CD14-positive monocyte (primary cell): Measurements from ENCODE around the gene SH3BP5L. TPM values are rescaled to one million over a fixed set of nuclear protein-coding genes. Genes with fewer than 3 reads are reported as not detected.
"Not testable (repeated sequence)": the region's sequence is repeated elsewhere in the genome, so short reads cannot be mapped to it uniquely, and the experiment has no call there.

ENCODE experiments used
- DNase-seq, 3 donors: peaks; one replicate each; pipeline ENCODE4 v3.0.0-alpha.2; 2011 to 2022
- H2AFZ ChIP-seq: 2 replicates; pipeline ENCODE4 v1.6.0; 2012; ENCODE audit warnings: mild to moderate bottlenecking, low read depth, low read length, inconsistent platforms; ENCODE audit not compliant: insufficient read depth, poor library complexity, severe bottlenecking
- H3K27ac ChIP-seq, 2 donors: 1 replicate in 1 of 2; 2 replicates in 1 of 2; pipeline ENCODE4 v1.5.1; 2012 to 2013; ENCODE audit warnings: low read length in 2 of 2, control low read depth in 1 of 2, inconsistent platforms in 1 of 2, low read depth in 1 of 2, mild to moderate bottlenecking in 1 of 2
- H3K27me3 ChIP-seq, 2 donors: one replicate each; pipeline versions ENCODE4 v1.6.0 to v1.6.1; 2011 to 2013; ENCODE audit warnings: low read length in 2 of 2; ENCODE audit not compliant: control insufficient read depth in 2 of 2, insufficient read depth in 2 of 2
- H3K36me3 ChIP-seq, 2 donors: replicated peaks in 1 of 2; 1 replicate in 1 of 2; 2 replicates in 1 of 2; pipeline versions ENCODE4 v1.5.1 to v1.6.1; 2012 to 2013; ENCODE audit warnings: low read length in 2 of 2, control low read depth in 1 of 2, inconsistent platforms in 1 of 2, mild to moderate bottlenecking in 1 of 2; ENCODE audit not compliant: insufficient read depth in 2 of 2, control insufficient read depth in 1 of 2
- H3K4me1 ChIP-seq, 2 donors: 1 replicate in 1 of 2; 2 replicates in 1 of 2; pipeline versions ENCODE4 v1.5.1 to v1.6.1; 2012 to 2013; ENCODE audit warnings: low read length in 2 of 2, control low read depth in 1 of 2, inconsistent platforms in 1 of 2, mild to moderate bottlenecking in 1 of 2, moderate library complexity in 1 of 2; ENCODE audit not compliant: insufficient read depth in 2 of 2, control insufficient read depth in 1 of 2
- H3K4me2 ChIP-seq: replicated peaks from 2 replicates; pipeline ENCODE3; 2012; ENCODE audit warnings: low read length, moderate library complexity, mild to moderate bottlenecking; ENCODE audit not compliant: poor library complexity, severe bottlenecking; ENCODE audit errors: extremely low read depth
- H3K4me3 ChIP-seq, 3 experiments: fragments of 200-600 bp in 1 of 3; sonication (generic) in 1 of 3; replicated peaks in 1 of 3; 1 replicate in 2 of 3; 2 replicates in 1 of 3; pipeline ENCODE4 v1.5.1; 2011 to 2013; ENCODE audit warnings: low read length in 3 of 3, mild to moderate bottlenecking in 3 of 3, control low read depth in 2 of 3, low read depth in 2 of 3, inconsistent platforms in 1 of 3, moderate library complexity in 1 of 3
- H3K79me2 ChIP-seq: 2 replicates; pipeline ENCODE4 v1.6.0; 2012; ENCODE audit warnings: mild to moderate bottlenecking, control low read depth, inconsistent platforms, low read length, moderate library complexity; ENCODE audit not compliant: insufficient read depth
- H3K9ac ChIP-seq: 2 replicates; pipeline ENCODE4 v1.6.0; 2017; ENCODE audit warnings: low read length, mild to moderate bottlenecking; ENCODE audit not compliant: insufficient read depth, poor library complexity, severe bottlenecking
- H3K9me3 ChIP-seq, 2 donors: replicated peaks in 1 of 2; 1 replicate in 1 of 2; 2 replicates in 1 of 2; pipeline versions ENCODE4 v1.5.1 to v1.6.1; 2012 to 2013; ENCODE audit warnings: low read length in 2 of 2, control low read depth in 1 of 2; ENCODE audit not compliant: control insufficient read depth in 1 of 2, insufficient read depth in 1 of 2
- H4K20me1 ChIP-seq: 2 replicates; pipeline ENCODE4 v1.6.0; 2012; ENCODE audit warnings: mild to moderate bottlenecking, low read length, control low read depth, moderate library complexity; ENCODE audit not compliant: insufficient read depth
- H3K27ac Mint-ChIP-seq, 7 donors: one replicate each; pipeline ENCODE4 v1.8.0; 2020; ENCODE audit warnings: mild to moderate bottlenecking in 7 of 7, mixed read lengths in 7 of 7, moderate library complexity in 6 of 7, inconsistent platforms in 2 of 7
- H3K27me3 Mint-ChIP-seq, 3 donors: one replicate each; pipeline ENCODE4 v1.8.0; 2021 to 2022; ENCODE audit warnings: low read depth in 3 of 3, mild to moderate bottlenecking in 3 of 3, mixed read lengths in 3 of 3, moderate library complexity in 3 of 3, inconsistent platforms in 1 of 3
- H3K36me3 Mint-ChIP-seq, 2 donors: one replicate each; pipeline ENCODE4 v1.8.0; 2020; ENCODE audit warnings: mixed read lengths in 2 of 2, inconsistent platforms in 1 of 2, mild to moderate bottlenecking in 1 of 2
- H3K4me1 Mint-ChIP-seq: one replicate; pipeline ENCODE4 v1.8.0; 2020; ENCODE audit warnings: mild to moderate bottlenecking, mixed read lengths
- H3K4me3 Mint-ChIP-seq, 2 donors: one replicate each; pipeline ENCODE4 v1.8.0; 2020; ENCODE audit warnings: mild to moderate bottlenecking in 2 of 2, mixed read lengths in 2 of 2, moderate library complexity in 1 of 2
- H3K9me3 Mint-ChIP-seq, 7 donors: one replicate each; pipeline ENCODE4 v1.8.0; 2020 to 2022; ENCODE audit warnings: mixed read lengths in 7 of 7, mild to moderate bottlenecking in 6 of 7, moderate library complexity in 6 of 7, inconsistent platforms in 2 of 7
- CTCF ChIP-seq: fragments of 200-600 bp; IDR thresholded peaks from one replicate; pipeline ENCODE4 v1.8.0; 2022; ENCODE audit warnings: antibody characterized with exemption, mild to moderate bottlenecking
- WGBS: methylation state at CpG from one replicate; pipeline ENCODE4 v1.1.5; 2013; ENCODE audit warnings: missing lambda C conversion rate; ENCODE audit not compliant: insufficient coverage; 5-methylcytosine and 5-hydroxymethylcytosine counted together
- intact Hi-C, 2 donors: fragments of 100-400 bp; cut with micrococcal nuclease; formaldehyde crosslinking; loops; one replicate each; pipeline versions ENCODE4 v1.15.0 to v1.15.1; 2023
- polyA plus RNA-seq, 3 donors: library from polyadenylated mRNA; depleted of rRNA in 1 of 3; unstranded in 2 of 3; stranded (reverse) in 1 of 3; fragments of 300-500 nt in 2 of 3; fragments of >200 nt in 1 of 3; fragmentation: Illumina TruSeq in 2 of 3; gene quantifications; 1 replicate in 2 of 3; 2 replicates in 1 of 3; pipeline ENCODE4 v1.2.3, GENCODE V29; 2012 to 2021

SH3BP5L gene
- polyA plus RNA-seq, 3 donors, result 4.0 to 15.7 (median 4.3) TPM

GRCh38 chr1:248834343-248834940 lies 8.7 kb upstream of the SH3BP5L start:
- Mint-ChIP-seq H3K36me3 (no peaks in the 10 kb centered on the region), H3K9me3 (peaks cover 0 to 2% (median 0%) of the 10 kb centered on the region in 7 donors), H3K4me1 (peaks cover 8% of the 10 kb centered on the region), H3K27me3 (no peaks in the 10 kb centered on the region), H3K27ac (no peak overlapping the region), H3K4me3 (no peak overlapping the region)
- no peak for TF ChIP-seq CTCF
- Histone ChIP-seq H3K27me3 (no peaks in the 10 kb centered on the region), H3K9ac (no peak overlapping the region), H3K36me3 (no peaks in the 10 kb centered on the region), H3K4me1 (peaks cover 28 to 38% of the 10 kb centered on the region in 2 donors), H2AFZ (no peak overlapping the region), H3K27ac (peak overlapping the region in 1 of 2 donors; percentile 6), H3K9me3 (no peaks in the 10 kb centered on the region), H3K4me2 (no peak overlapping the region), H3K79me2 (peaks cover 9% of the 10 kb centered on the region), H3K4me3 (peak overlapping the region in 1 of 3 experiments; percentile 6), H4K20me1 (no peaks in the 10 kb centered on the region)
- peak in 2 of 3 donors; percentile 35 to 53 for DNase-seq
- 8% methylated on average over 2 of the region's 7 CpGs for WGBS
- intact Hi-C loops, result no loop called here

DNA sequence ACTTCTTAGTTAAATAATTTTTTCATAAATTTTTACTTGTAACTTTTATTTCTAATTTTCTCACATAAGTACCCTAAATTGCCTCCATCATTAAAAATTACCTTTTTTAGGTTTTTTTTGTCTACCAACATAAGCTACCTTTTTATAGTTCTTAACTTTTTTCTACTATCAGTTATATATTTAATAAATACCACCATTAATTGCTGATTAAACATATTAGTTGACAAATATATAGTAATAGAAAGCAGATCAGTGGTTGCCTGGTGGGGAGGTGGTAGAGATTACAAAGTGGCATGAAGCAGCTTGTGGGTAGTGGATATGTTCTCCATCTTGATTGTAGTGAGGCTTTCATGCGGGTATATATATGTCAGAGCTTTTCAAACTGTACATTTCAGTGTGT lies 6.1 kb upstream of the SH3BP5L start:
- H4K20me1 ChIP-seq, result no peaks in the 10 kb centered on the region
- no peaks in the 10 kb centered on the region for H3K36me3 ChIP-seq
- no peak overlapping the region for H3K27ac ChIP-seq
- no peak overlapping the region for H2AFZ ChIP-seq
- H3K9me3 Mint-ChIP-seq, result no peaks in the 10 kb centered on the region
- no peaks in the 10 kb centered on the region for H3K36me3 Mint-ChIP-seq
- no peak overlapping the region for H3K27ac Mint-ChIP-seq
- no peak overlapping the region for H3K4me3 Mint-ChIP-seq
- intact Hi-C loops, result no loop called here
- peaks cover 35 to 44% of the 10 kb centered on the region in 2 donors for H3K4me1 ChIP-seq
- H3K27me3 Mint-ChIP-seq, result no peaks in the 10 kb centered on the region
- H3K4me3 ChIP-seq, result no peak overlapping the region
- no CpG with 5 or more reads among the region's 1 CpG for WGBS
- no peak for TF ChIP-seq CTCF
- H3K9me3 ChIP-seq, result no peaks in the 10 kb centered on the region
- no peaks in the 10 kb centered on the region for H3K79me2 ChIP-seq
- H3K9ac ChIP-seq, result no peak overlapping the region
- DNase-seq, result no peak
- no peaks in the 10 kb centered on the region for H3K27me3 ChIP-seq
- H3K4me2 ChIP-seq, result no peak overlapping the region
- H3K4me1 Mint-ChIP-seq, result peaks cover 24% of the 10 kb centered on the region

DNA sequence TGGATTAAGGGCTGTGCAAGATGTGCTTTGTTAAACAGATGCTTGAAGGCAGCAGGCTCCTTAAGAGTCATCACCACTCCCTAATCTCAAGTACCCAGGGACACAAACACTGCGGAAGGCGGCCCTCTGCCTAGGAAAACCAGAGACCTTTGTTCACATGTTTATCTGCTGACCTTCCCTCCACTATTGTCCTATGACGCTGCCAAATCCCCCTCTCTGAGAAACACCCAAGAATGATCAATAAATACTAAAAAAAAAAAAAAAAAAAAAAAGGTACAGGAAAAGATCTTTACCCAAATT lies 5.0 kb upstream of the SH3BP5L start:
- H3K9me3 ChIP-seq, H3K27ac ChIP-seq, H3K79me2 ChIP-seq, H3K4me3 ChIP-seq, H3K4me2 ChIP-seq, intact Hi-C loops, H4K20me1 ChIP-seq, H3K9ac ChIP-seq, DNase-seq, H3K9me3 Mint-ChIP-seq, H2AFZ ChIP-seq, H3K27me3 ChIP-seq, H3K27me3 Mint-ChIP-seq, H3K36me3 ChIP-seq, H3K4me3 Mint-ChIP-seq, H3K36me3 Mint-ChIP-seq: not testable (repeated sequence)
- Mint-ChIP-seq H3K27ac (peak overlapping the region in 2 of 7 donors; percentile 20 to 41), H3K4me1 (peaks cover 27% of the 10 kb centered on the region)
- WGBS, result no CpG with 5 or more reads among the region's 3 CpGs
- H3K4me1 ChIP-seq, result peaks cover 38 to 50% of the 10 kb centered on the region in 2 donors
